IMR-90 (cell line): ENCODE results near the gene MRPL19.

Experiments used
- CEBPB ChIP-seq: IDR thresholded peaks from 2 replicates; pipeline ENCODE4 v1.6.1; 2012; ENCODE audit warnings: low read depth, low read length, improper control_type of control experiment
- CTCF ChIP-seq: conservative IDR thresholded peaks from 2 replicates; pipeline ENCODE4 v1.5.1; 2012; ENCODE audit warnings: mild to moderate bottlenecking, low read depth, low read length, improper control_type of control experiment
- ELK1 ChIP-seq: fragments of 150-350 bp; IDR thresholded peaks from 2 replicates; pipeline ENCODE4 v1.6.1; 2016; ENCODE audit warnings: low read depth, mild to moderate bottlenecking, low read length, moderate library complexity, borderline replicate concordance
- POLR2A ChIP-seq: IDR thresholded peaks from 2 replicates; pipeline ENCODE4 v1.6.1; 2012; ENCODE audit warnings: mild to moderate bottlenecking, low read depth, low read length
- RAD21 ChIP-seq: IDR thresholded peaks from 2 replicates; pipeline ENCODE4 v1.6.1; 2012; ENCODE audit warnings: low read length, improper control_type of control experiment
- RCOR1 ChIP-seq: IDR thresholded peaks from 2 replicates; pipeline ENCODE4 v1.6.1; 2012; ENCODE audit warnings: mild to moderate bottlenecking, low read length, improper control_type of control experiment; ENCODE audit not compliant: insufficient replicate concordance
- RFX5 ChIP-seq: IDR thresholded peaks from 2 replicates; pipeline ENCODE4 v1.8.0; 2012; ENCODE audit warnings: low read depth, mild to moderate bottlenecking, low read length, moderate library complexity
- SMC3 ChIP-seq: fragments of 150-350 bp; IDR thresholded peaks from 2 replicates; pipeline ENCODE4 v1.6.1; 2016; ENCODE audit warnings: low read depth, mild to moderate bottlenecking, antibody characterized with exemption, low read length, moderate library complexity

GRCh38 chr2:75707901-75708300 lies 61.3 kb downstream of the MRPL19 start:
- TF ChIP-seq RAD21 (no peak), CTCF (no peak), RFX5 (no peak), ELK1 (no peak), SMC3 (no peak), POLR2A (no peak), RCOR1 (no peak), CEBPB (no peak)
